WTC11 (cell line): Measurements from ENCODE around the gene ARID3B. TPM values are rescaled to one million over a fixed set of nuclear protein-coding genes. Genes with fewer than 3 reads are reported as not detected.

Experiments used
- ATAC-seq: fragments of 200-7000 bp; cut with Tn5 transposase; 2 replicates; pipeline ENCODE4 v1.10.0; 2021; ENCODE audit warnings: mild to moderate bottlenecking, moderate library complexity
- CTCF ChIA-PET: fragments of 300-600 bp; sonication (Branson Sonifier 250); formaldehyde crosslinking; loops from one replicate; lab custom pipeline; 2021; ENCODE audit warnings: antibody characterized with exemption; lab: Charles Lee
- POLR2A ChIA-PET: fragments of 350-600 bp; sonication (Branson Sonifier 250); formaldehyde crosslinking; loops from one replicate; lab custom pipeline; 2021; ENCODE audit warnings: antibody characterized with exemption; lab: Charles Lee
- DNase-seq: peaks from one replicate; pipeline ENCODE4 v3.0.0; 2021; ENCODE audit warnings: low spot score
- H3K27ac Mint-ChIP-seq: 2 replicates; pipeline ENCODE4 v1.8.0; 2021; ENCODE audit warnings: mixed read lengths
- H3K27me3 Mint-ChIP-seq: 2 replicates; pipeline ENCODE4 v1.8.0; 2021; ENCODE audit warnings: low read depth, mild to moderate bottlenecking, moderate library complexity, mixed read lengths
- H3K36me3 Mint-ChIP-seq: 2 replicates; pipeline ENCODE4 v1.8.0; 2021; ENCODE audit warnings: mixed read lengths
- H3K4me1 Mint-ChIP-seq: 2 replicates; pipeline ENCODE4 v1.8.0; 2022; ENCODE audit warnings: mixed read lengths
- H3K4me3 Mint-ChIP-seq: 2 replicates; pipeline ENCODE4 v1.8.0; 2021; ENCODE audit warnings: mild to moderate bottlenecking, moderate library complexity, mixed read lengths
- H3K9me3 Mint-ChIP-seq: 2 replicates; pipeline ENCODE4 v1.8.0; 2021; ENCODE audit warnings: mixed read lengths
- ATF2 ChIP-seq: sonication (generic); formaldehyde crosslinking; IDR thresholded peaks from 2 replicates; pipeline ENCODE4 v1.8.1; 2022; ENCODE audit warnings: low read depth, missing genetic modification reagents, borderline replicate concordance
- ATF6 ChIP-seq: sonication (generic); formaldehyde crosslinking; IDR thresholded peaks from 2 replicates; pipeline ENCODE4 v1.8.1; 2023; ENCODE audit warnings: mild to moderate bottlenecking, missing genetic modification reagents
- CREB1 ChIP-seq: sonication (generic); formaldehyde crosslinking; IDR thresholded peaks from 2 replicates; pipeline ENCODE4 v1.8.0; 2023; ENCODE audit warnings: mild to moderate bottlenecking, missing genetic modification reagents
- E2F4 ChIP-seq: sonication (generic); formaldehyde crosslinking; IDR thresholded peaks from 2 replicates; pipeline ENCODE4 v1.8.1; 2022; ENCODE audit warnings: low read depth, mild to moderate bottlenecking, moderate library complexity, missing genetic modification reagents, borderline replicate concordance
- ETV6 ChIP-seq: sonication (generic); formaldehyde crosslinking; IDR thresholded peaks from 2 replicates; pipeline ENCODE4 v1.8.1; 2022; ENCODE audit warnings: mild to moderate bottlenecking, missing genetic modification reagents
- FOXP1 ChIP-seq: sonication (generic); formaldehyde crosslinking; IDR thresholded peaks from 2 replicates; pipeline ENCODE4 v1.8.0; 2022; ENCODE audit warnings: missing genetic modification reagents, mild to moderate bottlenecking, moderate library complexity, borderline replicate concordance
- GTF2I ChIP-seq: fragments of 250-450 bp; sonication (Bioruptor Pico); conservative IDR thresholded peaks from 2 replicates; pipeline ENCODE4 v1.4.0; 2021; ENCODE audit warnings: mild to moderate bottlenecking
- HMGA2 ChIP-seq: fragments of 250-450 bp; sonication (Bioruptor Pico); IDR thresholded peaks from 2 replicates; pipeline ENCODE4 v1.4.0; 2021; ENCODE audit warnings: mild to moderate bottlenecking, moderate library complexity
- JAZF1 ChIP-seq: fragments of 250-450 bp; sonication (Bioruptor Pico); IDR thresholded peaks from 2 replicates; pipeline ENCODE4 v1.9.0; 2021; ENCODE audit warnings: moderate library complexity, mild to moderate bottlenecking, inconsistent platforms
- NFATC4 ChIP-seq: fragments of 250-450 bp; sonication (Bioruptor Pico); IDR thresholded peaks from 2 replicates; pipeline ENCODE4 v1.9.0; 2021; ENCODE audit warnings: mild to moderate bottlenecking
- NR3C1 ChIP-seq: sonication (generic); formaldehyde crosslinking; conservative IDR thresholded peaks from 2 replicates; pipeline ENCODE4 v1.8.1; 2023; ENCODE audit warnings: low read depth, mild to moderate bottlenecking, missing genetic modification reagents
- OVOL2 ChIP-seq: fragments of 250-450 bp; sonication (Bioruptor Pico); IDR thresholded peaks from 2 replicates; pipeline ENCODE4 v1.9.0; 2021; ENCODE audit warnings: mild to moderate bottlenecking, borderline replicate concordance
- SMAD3 ChIP-seq: sonication (generic); formaldehyde crosslinking; IDR thresholded peaks from 2 replicates; pipeline ENCODE4 v1.8.0; 2022; ENCODE audit warnings: missing genetic modification reagents, mild to moderate bottlenecking, borderline replicate concordance
- SOX15 ChIP-seq: fragments of 250-450 bp; sonication (Bioruptor Pico); IDR thresholded peaks from 2 replicates; pipeline ENCODE4 v1.9.0; 2021; ENCODE audit warnings: mild to moderate bottlenecking
- TEAD4 ChIP-seq: sonication (generic); formaldehyde crosslinking; IDR thresholded peaks from 2 replicates; pipeline ENCODE4 v1.8.0; 2022; ENCODE audit warnings: mild to moderate bottlenecking, missing genetic modification reagents
- USF1 ChIP-seq: sonication (generic); formaldehyde crosslinking; IDR thresholded peaks from 2 replicates; pipeline ENCODE4 v1.8.0; 2022; ENCODE audit warnings: mild to moderate bottlenecking, missing genetic modification reagents
- ZNF317 ChIP-seq: sonication (generic); formaldehyde crosslinking; IDR thresholded peaks from 2 replicates; pipeline ENCODE4 v1.8.1; 2023; ENCODE audit warnings: low read depth, mild to moderate bottlenecking, moderate library complexity, missing genetic modification reagents, borderline replicate concordance
- total RNA-seq: library from RNA; stranded (reverse); gene quantifications from 3 replicates; pipeline ENCODE4 v1.2.3, GENCODE V29; 2021
- TF ChIP-seq, protein P1 (sequence below): sonication (generic); formaldehyde crosslinking; IDR thresholded peaks from 2 replicates; pipeline ENCODE4 v1.8.0; 2022; ENCODE audit warnings: mild to moderate bottlenecking, missing genetic modification reagents
- TF ChIP-seq, protein P2 (sequence below): sonication (generic); formaldehyde crosslinking; IDR thresholded peaks from 2 replicates; pipeline ENCODE4 v1.8.1; 2023; ENCODE audit warnings: mild to moderate bottlenecking, missing genetic modification reagents, moderate library complexity
- TF ChIP-seq, protein P3 (sequence below): sonication (generic); formaldehyde crosslinking; IDR thresholded peaks from 2 replicates; pipeline ENCODE4 v1.8.0; 2022; ENCODE audit warnings: missing genetic modification reagents
- TF ChIP-seq, protein P4 (sequence below): sonication (generic); formaldehyde crosslinking; IDR thresholded peaks from 2 replicates; pipeline ENCODE4 v1.8.1; 2023; ENCODE audit warnings: mild to moderate bottlenecking, missing genetic modification reagents

ARID3B gene
- total RNA-seq, 1 experiment from 2014 or later, result 133 TPM

DNA sequence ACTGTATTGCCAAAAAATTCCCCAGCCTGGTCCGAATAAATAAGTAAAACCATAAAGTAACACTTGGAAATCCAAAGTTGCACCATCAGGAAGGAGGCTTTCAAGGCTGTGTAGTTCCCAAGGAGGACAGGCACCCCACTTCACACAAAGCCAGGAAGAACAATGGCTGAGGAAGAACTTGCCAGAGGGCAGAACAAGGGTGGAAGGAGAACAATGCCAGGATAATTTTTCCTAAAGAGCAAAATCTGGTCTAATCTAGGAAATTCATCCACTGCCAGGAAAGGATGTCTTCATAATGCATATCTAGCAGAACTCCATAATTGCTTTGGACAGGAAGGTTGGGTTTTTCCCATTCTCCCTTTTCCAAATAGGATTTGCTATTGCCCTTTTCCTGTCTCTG, 15.7 kb upstream of the ARID3B start (continued):
- no peak for TF ChIP-seq FOXP1

- Mint-ChIP-seq H3K36me3 (no peaks in the 10 kb centered on the region), H3K27me3 (no peaks in the 10 kb centered on the region)
- no peak for TF ChIP-seq NFATC4
- no peak for TF ChIP-seq E2F4 (CRISPR knock-in tag)
- TF ChIP-seq USF1 (CRISPR knock-in tag), result peak; percentile 48; the same call in 1 of the 2 replicates
- TF ChIP-seq, protein P1, sequence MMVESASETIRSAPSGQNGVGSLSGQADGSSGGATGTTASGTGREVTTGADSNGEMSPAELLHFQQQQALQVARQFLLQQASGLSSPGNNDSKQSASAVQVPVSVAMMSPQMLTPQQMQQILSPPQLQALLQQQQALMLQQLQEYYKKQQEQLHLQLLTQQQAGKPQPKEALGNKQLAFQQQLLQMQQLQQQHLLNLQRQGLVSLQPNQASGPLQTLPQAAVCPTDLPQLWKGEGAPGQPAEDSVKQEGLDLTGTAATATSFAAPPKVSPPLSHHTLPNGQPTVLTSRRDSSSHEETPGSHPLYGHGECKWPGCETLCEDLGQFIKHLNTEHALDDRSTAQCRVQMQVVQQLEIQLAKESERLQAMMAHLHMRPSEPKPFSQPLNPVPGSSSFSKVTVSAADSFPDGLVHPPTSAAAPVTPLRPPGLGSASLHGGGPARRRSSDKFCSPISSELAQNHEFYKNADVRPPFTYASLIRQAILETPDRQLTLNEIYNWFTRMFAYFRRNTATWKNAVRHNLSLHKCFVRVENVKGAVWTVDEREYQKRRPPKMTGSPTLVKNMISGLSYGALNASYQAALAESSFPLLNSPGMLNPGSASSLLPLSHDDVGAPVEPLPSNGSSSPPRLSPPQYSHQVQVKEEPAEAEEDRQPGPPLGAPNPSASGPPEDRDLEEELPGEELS (CRISPR knock-in tag), result no peak
- no peak for TF ChIP-seq OVOL2 (CRISPR knock-in tag)
- TF ChIP-seq, protein P2, sequence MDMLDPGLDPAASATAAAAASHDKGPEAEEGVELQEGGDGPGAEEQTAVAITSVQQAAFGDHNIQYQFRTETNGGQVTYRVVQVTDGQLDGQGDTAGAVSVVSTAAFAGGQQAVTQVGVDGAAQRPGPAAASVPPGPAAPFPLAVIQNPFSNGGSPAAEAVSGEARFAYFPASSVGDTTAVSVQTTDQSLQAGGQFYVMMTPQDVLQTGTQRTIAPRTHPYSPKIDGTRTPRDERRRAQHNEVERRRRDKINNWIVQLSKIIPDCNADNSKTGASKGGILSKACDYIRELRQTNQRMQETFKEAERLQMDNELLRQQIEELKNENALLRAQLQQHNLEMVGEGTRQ (CRISPR knock-in tag), result peak; percentile 61
- no peak for TF ChIP-seq CREB1
- TF ChIP-seq, protein P3, sequence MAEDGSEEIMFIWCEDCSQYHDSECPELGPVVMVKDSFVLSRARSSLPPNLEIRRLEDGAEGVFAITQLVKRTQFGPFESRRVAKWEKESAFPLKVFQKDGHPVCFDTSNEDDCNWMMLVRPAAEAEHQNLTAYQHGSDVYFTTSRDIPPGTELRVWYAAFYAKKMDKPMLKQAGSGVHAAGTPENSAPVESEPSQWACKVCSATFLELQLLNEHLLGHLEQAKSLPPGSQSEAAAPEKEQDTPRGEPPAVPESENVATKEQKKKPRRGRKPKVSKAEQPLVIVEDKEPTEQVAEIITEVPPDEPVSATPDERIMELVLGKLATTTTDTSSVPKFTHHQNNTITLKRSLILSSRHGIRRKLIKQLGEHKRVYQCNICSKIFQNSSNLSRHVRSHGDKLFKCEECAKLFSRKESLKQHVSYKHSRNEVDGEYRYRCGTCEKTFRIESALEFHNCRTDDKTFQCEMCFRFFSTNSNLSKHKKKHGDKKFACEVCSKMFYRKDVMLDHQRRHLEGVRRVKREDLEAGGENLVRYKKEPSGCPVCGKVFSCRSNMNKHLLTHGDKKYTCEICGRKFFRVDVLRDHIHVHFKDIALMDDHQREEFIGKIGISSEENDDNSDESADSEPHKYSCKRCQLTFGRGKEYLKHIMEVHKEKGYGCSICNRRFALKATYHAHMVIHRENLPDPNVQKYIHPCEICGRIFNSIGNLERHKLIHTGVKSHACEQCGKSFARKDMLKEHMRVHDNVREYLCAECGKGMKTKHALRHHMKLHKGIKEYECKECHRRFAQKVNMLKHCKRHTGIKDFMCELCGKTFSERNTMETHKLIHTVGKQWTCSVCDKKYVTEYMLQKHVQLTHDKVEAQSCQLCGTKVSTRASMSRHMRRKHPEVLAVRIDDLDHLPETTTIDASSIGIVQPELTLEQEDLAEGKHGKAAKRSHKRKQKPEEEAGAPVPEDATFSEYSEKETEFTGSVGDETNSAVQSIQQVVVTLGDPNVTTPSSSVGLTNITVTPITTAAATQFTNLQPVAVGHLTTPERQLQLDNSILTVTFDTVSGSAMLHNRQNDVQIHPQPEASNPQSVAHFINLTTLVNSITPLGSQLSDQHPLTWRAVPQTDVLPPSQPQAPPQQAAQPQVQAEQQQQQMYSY (CRISPR knock-in tag), result no peak
- TF ChIP-seq NR3C1, result no peak
- no peak for TF ChIP-seq SOX15 (CRISPR knock-in tag)
- TF ChIP-seq GTF2I, result no peak
- no peak for TF ChIP-seq HMGA2 (CRISPR knock-in tag)
- no peak for TF ChIP-seq ZNF317 (CRISPR knock-in tag)
- TF ChIP-seq, all 79 proteins: peak for 2
- ChIA-PET POLR2A (no interaction called here), CTCF (no interaction called here)
- no peak for ATAC-seq
- H3K4me1 Mint-ChIP-seq, result peaks cover 32% of the 10 kb centered on the region
- no peaks in the 10 kb centered on the region for H3K9me3 Mint-ChIP-seq
- H3K4me3 Mint-ChIP-seq, result no peak overlapping the region
- H3K27ac Mint-ChIP-seq, result peak overlapping the region; percentile 19; the same call in 1 of the 2 replicates
- no peak for DNase-seq
Measured at GRCh38 chr15:74525945-74526344, 15.1 kb upstream of the ARID3B start.

DNA sequence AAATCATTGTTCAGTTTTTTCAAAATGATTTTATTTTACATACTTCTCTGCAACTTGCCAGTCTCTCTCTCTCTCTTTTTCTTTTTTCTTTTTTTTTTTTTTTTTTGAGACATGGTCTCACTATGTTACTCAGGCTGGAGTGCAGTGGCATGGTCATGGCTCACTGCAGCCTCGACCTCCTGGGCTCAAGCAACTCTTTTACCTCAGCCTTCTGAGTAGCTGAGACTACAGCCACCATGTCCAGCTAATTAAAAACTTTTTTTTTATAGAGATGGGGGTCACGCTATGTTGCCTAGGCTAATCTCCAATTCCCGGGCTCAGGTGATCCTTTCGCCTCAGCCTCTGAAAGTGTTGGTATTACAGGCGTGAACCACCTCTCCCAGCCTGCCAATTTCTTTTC, 12.1 kb upstream of the ARID3B start:
- ChIA-PET CTCF (interaction anchor here (0.6 to 1.4 kb wide), 2 partner anchors 39 to 79 kb away, joined by 3 to 4 read pairs; no protein-coding TSS in a partner anchor), POLR2A (interaction anchor here (0.6 to 0.7 kb wide), 2 partner anchors 92 to 97 kb away, joined by 4 to 5 read pairs; no protein-coding TSS in a partner anchor)
- Mint-ChIP-seq H3K9me3 (no peaks in the 10 kb centered on the region), H3K36me3 (no peaks in the 10 kb centered on the region), H3K4me1 (peaks cover 46% of the 10 kb centered on the region), H3K27ac (no peak overlapping the region), H3K4me3 (no peak overlapping the region), H3K27me3 (no peaks in the 10 kb centered on the region)
- no peak for DNase-seq
- ATAC-seq, result no peak
- TF ChIP-seq, protein P4, sequence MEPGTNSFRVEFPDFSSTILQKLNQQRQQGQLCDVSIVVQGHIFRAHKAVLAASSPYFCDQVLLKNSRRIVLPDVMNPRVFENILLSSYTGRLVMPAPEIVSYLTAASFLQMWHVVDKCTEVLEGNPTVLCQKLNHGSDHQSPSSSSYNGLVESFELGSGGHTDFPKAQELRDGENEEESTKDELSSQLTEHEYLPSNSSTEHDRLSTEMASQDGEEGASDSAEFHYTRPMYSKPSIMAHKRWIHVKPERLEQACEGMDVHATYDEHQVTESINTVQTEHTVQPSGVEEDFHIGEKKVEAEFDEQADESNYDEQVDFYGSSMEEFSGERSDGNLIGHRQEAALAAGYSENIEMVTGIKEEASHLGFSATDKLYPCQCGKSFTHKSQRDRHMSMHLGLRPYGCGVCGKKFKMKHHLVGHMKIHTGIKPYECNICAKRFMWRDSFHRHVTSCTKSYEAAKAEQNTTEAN (CRISPR knock-in tag), result no peak
- TF ChIP-seq JAZF1 (CRISPR knock-in tag) (no peak), SMAD3 (CRISPR knock-in tag) (no peak), ATF2 (no peak), TEAD4 (CRISPR knock-in tag) (no peak), ETV6 (CRISPR knock-in tag) (no peak), CREB1 (no peak), ATF6 (CRISPR knock-in tag) (no peak)
